Spleen (tissue), 11 donors: ENCODE data around the gene IFI35. TPM values are rescaled to one million over a fixed set of nuclear protein-coding genes. Genes with fewer than 3 reads are reported as not detected.

Experiments used
- DNase-seq: peaks from one replicate; pipeline ENCODE4 v3.0.0-alpha.2; 2020
- H3K27ac ChIP-seq, 8 donors: fragments of 200-600 bp; sonication (generic) in 7 of 8; 1 replicate in 4 of 8; 2 replicates in 4 of 8; pipeline versions ENCODE4 v1.5.0 to v1.8.0; 2016 to 2021; ENCODE audit warnings: inconsistent platforms in 4 of 8, mild to moderate bottlenecking in 4 of 8, moderate library complexity in 1 of 8
- H3K27me3 ChIP-seq, 7 donors: fragments of 200-600 bp; sonication (generic) in 6 of 7; replicated peaks in 1 of 7; 1 replicate in 4 of 7; 2 replicates in 3 of 7; pipeline versions ENCODE4 v1.5.0 to v1.8.0; 2016 to 2021; ENCODE audit warnings: inconsistent platforms in 3 of 7, mild to moderate bottlenecking in 1 of 7
- H3K36me3 ChIP-seq, 6 donors: fragments of 200-600 bp; sonication (generic) in 5 of 6; 1 replicate in 4 of 6; 2 replicates in 2 of 6; pipeline versions ENCODE4 v1.5.0 to v1.8.0; 2016 to 2021; ENCODE audit warnings: inconsistent platforms in 2 of 6
- H3K4me1 ChIP-seq, 6 donors: fragments of 200-600 bp; sonication (generic) in 5 of 6; 1 replicate in 3 of 6; 2 replicates in 3 of 6; pipeline versions ENCODE4 v1.5.0 to v1.8.0; 2016 to 2021; ENCODE audit warnings: inconsistent platforms in 3 of 6
- H3K4me3 ChIP-seq, 8 donors: fragments of 200-600 bp; sonication (generic) in 7 of 8; 1 replicate in 4 of 8; 2 replicates in 4 of 8; pipeline versions ENCODE4 v1.5.0 to v1.8.0; 2016 to 2021; ENCODE audit warnings: inconsistent platforms in 4 of 8, mild to moderate bottlenecking in 4 of 8, moderate library complexity in 2 of 8
- H3K9me3 ChIP-seq, 8 donors: fragments of 200-600 bp; sonication (generic) in 7 of 8; 1 replicate in 4 of 8; 2 replicates in 4 of 8; pipeline versions ENCODE4 v1.5.0 to v1.8.0; 2016 to 2021; ENCODE audit warnings: inconsistent platforms in 4 of 8
- POLR2A ChIP-seq, 3 donors: fragments of 450-650 bp; IDR thresholded peaks; one replicate each; pipeline ENCODE4 v1.5.1; 2017; ENCODE audit warnings: antibody characterized with exemption in 3 of 3, mild to moderate bottlenecking in 1 of 3
- POLR2AphosphoS5 ChIP-seq, 3 donors: sonication (generic); formaldehyde crosslinking; IDR thresholded peaks; one replicate each; pipeline ENCODE4 v1.5.1; 2017; ENCODE audit warnings: antibody characterized with exemption in 3 of 3
- WGBS, 5 donors: extraction: QIAGEN DNeasy Blood & Tissue Kit in 3 of 5; methylation state at CpG; one replicate each; pipeline versions ENCODE4 v1.1.5 to v1.1.7; 2013 to 2018; 5-methylcytosine and 5-hydroxymethylcytosine counted together
- intact Hi-C: fragments of 100-400 bp; cut with DNase I; formaldehyde crosslinking; loops from one replicate; pipeline ENCODE4 v1.15.0; 2023; ENCODE audit warnings: low total_unique reads
- polyA plus RNA-seq, 3 donors: library from polyadenylated mRNA; stranded (reverse); fragments of 200-250 nt; gene quantifications; one replicate each; pipeline ENCODE4 v1.2.1, GENCODE V29; 2013
- total RNA-seq, 7 donors: library from RNA; depleted of rRNA in 3 of 7; stranded (reverse); fragments of >200 nt in 3 of 7; fragmentation: NEBNext Ultra II Directional in 4 of 7; extraction: Animal tissue kit (Norgen Biotek cat#: 25700) in 4 of 7; gene quantifications; one replicate each; pipeline versions ENCODE4 v1.1.0 to v1.2.1, GENCODE V29; 2016 to 2021
- TF ChIP-seq, protein P1 (sequence below), 11 experiments: fragments of 200-600 bp in 7 of 11; fragments of 450-650 bp in 4 of 11; sonication (generic) in 4 of 11; IDR thresholded peaks in 8 of 11; conservative IDR thresholded peaks in 3 of 11; 1 replicate in 7 of 11; 2 replicates in 4 of 11; pipeline versions ENCODE4 v1.4.0 to v1.8.0; 2016 to 2021; ENCODE audit warnings: antibody characterized with exemption in 11 of 11, inconsistent platforms in 4 of 11, mild to moderate bottlenecking in 1 of 11
- donor health status: healthy with polysubstance abuse.
- donor health status: DM: no; HTN: no; CAD: no; lungs with moderate emphysema.
- donor health status: DM: no; HTN: no; CAD: no.
- donor health status: Bipolar disorder and iron deficiency.
- donor health status: healthy.
- donor health status: DM: no; HTN: no; CAD: no.
- donor health status: DM: yes; HTN: yes; CAD: no.

IFI35 gene
- total and polyA plus RNA-seq, 10 donors, result 38.0 to 64.8 (median 49.9) TPM

DNA sequence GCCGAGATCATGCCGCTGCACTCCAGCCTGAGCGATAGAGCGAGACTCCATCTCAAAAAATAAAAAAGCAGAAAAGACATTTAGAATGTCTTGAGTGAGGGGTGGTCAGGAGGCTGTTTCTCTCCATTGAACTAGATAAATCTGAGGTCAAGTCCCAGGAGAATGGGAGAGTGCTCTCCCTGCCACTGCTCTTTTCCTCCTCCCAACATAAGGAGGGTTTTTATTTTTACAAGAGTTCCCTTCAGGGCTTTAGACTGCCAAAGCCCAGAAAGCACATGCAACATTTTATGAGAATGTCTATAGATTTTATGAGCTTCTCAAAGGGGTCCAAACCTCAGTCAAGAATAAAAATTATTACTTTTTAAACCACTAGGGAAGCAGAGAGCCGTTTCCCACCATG is 20.0 kb downstream of the IFI35 start:
- Histone ChIP-seq H3K27me3 (no peaks in the 10 kb centered on the region), H3K4me1 (peaks cover 6 to 36% (median 22%) of the 10 kb centered on the region in 6 donors), H3K27ac (no peak overlapping the region), H3K4me3 (no peak overlapping the region), H3K9me3 (no peaks in the 10 kb centered on the region), H3K36me3 (no peaks in the 10 kb centered on the region)
- DNase-seq, result no peak
- TF ChIP-seq, protein P1, sequence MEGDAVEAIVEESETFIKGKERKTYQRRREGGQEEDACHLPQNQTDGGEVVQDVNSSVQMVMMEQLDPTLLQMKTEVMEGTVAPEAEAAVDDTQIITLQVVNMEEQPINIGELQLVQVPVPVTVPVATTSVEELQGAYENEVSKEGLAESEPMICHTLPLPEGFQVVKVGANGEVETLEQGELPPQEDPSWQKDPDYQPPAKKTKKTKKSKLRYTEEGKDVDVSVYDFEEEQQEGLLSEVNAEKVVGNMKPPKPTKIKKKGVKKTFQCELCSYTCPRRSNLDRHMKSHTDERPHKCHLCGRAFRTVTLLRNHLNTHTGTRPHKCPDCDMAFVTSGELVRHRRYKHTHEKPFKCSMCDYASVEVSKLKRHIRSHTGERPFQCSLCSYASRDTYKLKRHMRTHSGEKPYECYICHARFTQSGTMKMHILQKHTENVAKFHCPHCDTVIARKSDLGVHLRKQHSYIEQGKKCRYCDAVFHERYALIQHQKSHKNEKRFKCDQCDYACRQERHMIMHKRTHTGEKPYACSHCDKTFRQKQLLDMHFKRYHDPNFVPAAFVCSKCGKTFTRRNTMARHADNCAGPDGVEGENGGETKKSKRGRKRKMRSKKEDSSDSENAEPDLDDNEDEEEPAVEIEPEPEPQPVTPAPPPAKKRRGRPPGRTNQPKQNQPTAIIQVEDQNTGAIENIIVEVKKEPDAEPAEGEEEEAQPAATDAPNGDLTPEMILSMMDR (IDR thresholded peaks at IDR 0.05 in 8 of 11, conservative IDR thresholded peaks at IDR 0.05 in 3 of 11), result no peak
- TF ChIP-seq POLR2AphosphoS5 (IDR thresholded peaks at IDR 0.05) (no peak), POLR2A (IDR thresholded peaks at IDR 0.05) (no peak)
- WGBS, 5 donors, result 60 to 72% (median 70%) methylated on average over 5 of the region's 5 CpGs
- intact Hi-C loops, result no loop called here

DNA sequence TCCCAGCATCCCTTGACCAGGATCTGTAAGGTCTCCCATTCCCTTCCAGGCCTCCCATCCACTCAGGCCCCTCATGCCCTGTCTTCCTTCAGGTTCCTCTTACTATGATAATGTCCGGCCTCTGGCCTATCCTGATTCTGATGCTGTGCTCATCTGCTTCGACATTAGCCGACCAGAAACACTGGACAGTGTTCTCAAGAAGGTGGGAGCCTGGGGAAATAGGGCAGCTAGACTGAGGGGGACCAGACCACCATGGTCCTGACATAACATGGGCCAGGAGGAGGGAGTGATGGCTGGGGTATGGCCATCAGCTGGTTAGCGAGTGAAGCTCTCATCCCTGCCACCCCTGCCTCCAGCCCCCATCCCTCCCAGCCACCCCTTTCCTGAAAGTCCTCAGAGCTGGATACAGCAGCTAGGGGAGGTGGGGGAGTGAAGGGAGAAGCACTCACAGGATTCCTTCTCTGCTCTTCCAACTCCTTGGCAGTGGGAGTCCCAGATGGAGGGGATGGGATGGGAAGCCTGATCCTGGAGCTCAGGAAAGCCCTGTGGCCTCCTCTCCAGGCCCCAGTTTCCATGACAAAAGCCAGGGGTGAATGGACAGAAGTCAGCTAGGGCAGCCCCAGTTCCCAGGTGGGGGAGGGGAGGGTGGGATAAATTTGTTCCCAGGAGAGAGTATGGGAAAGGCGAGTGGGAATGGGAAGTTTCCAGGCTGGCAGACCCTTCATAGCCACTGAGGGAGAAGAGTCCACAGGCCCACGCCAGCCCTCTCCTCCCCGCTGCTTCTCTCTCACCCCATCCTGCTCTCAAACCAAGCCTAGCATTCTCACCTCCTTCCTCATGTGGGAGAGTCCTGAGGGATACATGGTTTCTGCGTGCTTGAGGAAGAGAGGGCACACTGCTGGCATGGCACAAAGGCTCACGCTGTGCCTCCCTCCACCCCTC is 20.8 kb downstream of the IFI35 start:
- H3K27me3 ChIP-seq, result no peaks in the 10 kb centered on the region
- H3K27ac ChIP-seq, result no peak overlapping the region
- intact Hi-C loops, result no loop called here
- no peak for DNase-seq
- H3K4me1 ChIP-seq, result peaks cover 5 to 32% (median 21%) of the 10 kb centered on the region in 6 donors
- H3K4me3 ChIP-seq, result no peak overlapping the region
- no peaks in the 10 kb centered on the region for H3K36me3 ChIP-seq
- H3K9me3 ChIP-seq, result no peaks in the 10 kb centered on the region
- 78 to 89% (median 84%) methylated on average over 8 to 9 of the region's 9 CpGs for WGBS, 5 donors
- TF ChIP-seq, protein P1 (IDR thresholded peaks at IDR 0.05 in 8 of 11, conservative IDR thresholded peaks at IDR 0.05 in 3 of 11), result no peak
- TF ChIP-seq POLR2A (IDR thresholded peaks at IDR 0.05) (no peak), POLR2AphosphoS5 (IDR thresholded peaks at IDR 0.05) (no peak)

DNA sequence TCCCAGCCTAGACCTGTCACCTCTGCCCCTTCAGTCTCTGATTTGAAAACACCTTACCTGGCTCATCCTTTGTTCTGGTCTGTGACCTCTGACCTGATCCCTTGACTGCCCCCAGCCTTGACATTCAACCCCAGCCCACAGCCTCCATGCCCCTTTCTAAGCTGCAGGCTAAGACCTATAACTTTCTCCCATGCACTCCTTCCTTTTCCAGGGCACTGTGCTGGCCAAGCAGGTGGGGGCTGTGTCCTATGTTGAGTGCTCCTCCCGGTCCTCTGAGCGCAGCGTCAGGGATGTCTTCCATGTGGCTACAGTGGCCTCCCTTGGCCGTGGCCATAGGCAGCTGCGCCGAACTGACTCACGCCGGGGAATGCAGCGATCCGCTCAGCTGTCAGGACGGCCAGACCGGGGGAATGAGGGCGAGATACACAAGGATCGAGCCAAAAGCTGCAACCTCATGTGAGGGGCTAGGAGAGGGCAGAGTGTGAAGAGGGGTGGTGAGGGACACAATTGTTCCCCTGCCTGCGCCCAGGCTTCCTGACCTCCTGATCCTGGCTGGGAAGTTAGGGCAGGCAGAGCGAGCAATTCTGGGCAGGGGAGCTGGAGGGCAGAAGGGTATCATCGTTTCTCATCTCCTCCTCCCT is 21.8 kb downstream of the IFI35 start:
- no peaks in the 10 kb centered on the region for H3K9me3 ChIP-seq
- H3K27me3 ChIP-seq, result no peaks in the 10 kb centered on the region
- TF ChIP-seq, protein P1 (IDR thresholded peaks at IDR 0.05 in 8 of 11, conservative IDR thresholded peaks at IDR 0.05 in 3 of 11), result no peak
- TF ChIP-seq POLR2AphosphoS5 (IDR thresholded peaks at IDR 0.05) (no peak), POLR2A (IDR thresholded peaks at IDR 0.05) (no peak)
- H3K4me1 ChIP-seq, result peaks cover 0 to 22% (median 13%) of the 10 kb centered on the region in 6 donors
- no peak overlapping the region for H3K4me3 ChIP-seq
- no peaks in the 10 kb centered on the region for H3K36me3 ChIP-seq
- no peak for DNase-seq
- intact Hi-C loops, result no loop called here
- 83 to 88% (median 85%) methylated on average over 17 of the region's 17 CpGs for WGBS, 5 donors
- no peak overlapping the region for H3K27ac ChIP-seq
